ENCODE measurements around the gene EFCAB11. TPM values are rescaled to one million over a fixed set of nuclear protein-coding genes. Genes with fewer than 3 reads are reported as not detected.

Gene EFCAB11
- total RNA-seq, result 1 to 10 TPM; 3.9 to 5.2 (median 4.0) TPM
- total RNA-seq (2013), result 9.1 TPM

- peak within 1 kb of the TSS; percentile 99 for H3K4me3 Mint-ChIP-seq
- 3% methylated on average over 41 of the region's 44 CpGs for WGBS (ENCODE audit: insufficient coverage)
- DNase-seq (peak; percentile 93 to 98), ATAC-seq (peak; percentile 77 to 92 (median 78))
- no peaks in the 10 kb centered on the region for H3K9me3 Mint-ChIP-seq
- peak within 1 kb of the TSS; percentile 59 for H3K4me3 ChIP-seq (ENCODE audit: low read length)
- TF ChIP-seq CTCF (IDR thresholded peaks at IDR 0.05), result no peak
- H3K36me3 ChIP-seq (ENCODE audit: control insufficient read depth, insufficient read depth, low read length), result peaks cover 8% of the 10 kb centered on the region
- H3K27ac Mint-ChIP-seq, result peak within 1 kb of the TSS; percentile 97
- H3K4me1 ChIP-seq (ENCODE audit: control insufficient read depth, insufficient read depth, low read length), result peaks cover 24% of the 10 kb centered on the region
- intact Hi-C loops (cut with micrococcal nuclease), result loop anchor here (1.0 to 10.0 kb wide), 9 partner anchors 232 to 1960 kb away; partner anchors contain the start of genes CALM1, FOXN3, GALC and PSMC1
- no peaks in the 10 kb centered on the region for H3K27me3 ChIP-seq (ENCODE audit: control insufficient read depth, insufficient read depth, low read length)
- peaks cover 40 to 46% of the 10 kb centered on the region in 2 donors for H3K4me1 Mint-ChIP-seq
- no peaks in the 10 kb centered on the region for H3K36me3 Mint-ChIP-seq
- no peaks in the 10 kb centered on the region for H3K27me3 Mint-ChIP-seq (ENCODE audit: low read depth in 2 of 2)
- no peaks in the 10 kb centered on the region for H3K9me3 ChIP-seq (ENCODE audit: control insufficient read depth, insufficient read depth, low read length)
- peak within 1 kb of the TSS; percentile 98 for H3K27ac ChIP-seq (ENCODE audit: low read length)
Measured at GRCh38 chr14:89954070-89955021, at the start of gene EFCAB11. TSS of gene EFCAB11 (minus strand) at chr14:89954730. CDS start at chr14:89954660, 70 bp downstream.

GRCh38 chr14:90003526-90004307 is 49.2 kb upstream of the EFCAB11 start:
- no peak for TF ChIP-seq CTCF (IDR thresholded peaks at IDR 0.05)
- DNase-seq (no peak), ATAC-seq (peak in 1 of 3 donors; percentile 37)
- Mint-ChIP-seq H3K27me3 (ENCODE audit: low read depth in 2 of 2) (no peaks in the 10 kb centered on the region), H3K36me3 (no peaks in the 10 kb centered on the region), H3K4me1 (peaks cover 37 to 39% of the 10 kb centered on the region in 2 donors), H3K27ac (peak overlapping the region in 1 of 2 donors; percentile 29), H3K9me3 (no peaks in the 10 kb centered on the region), H3K4me3 (no peak overlapping the region)
- peaks cover 4% of the 10 kb centered on the region for H3K4me1 ChIP-seq (ENCODE audit: control insufficient read depth, insufficient read depth, low read length)
- WGBS (ENCODE audit: insufficient coverage), result 79% methylated on average over 5 of the region's 6 CpGs
- H3K27ac ChIP-seq (ENCODE audit: low read length), result no peak overlapping the region
- no peaks in the 10 kb centered on the region for H3K9me3 ChIP-seq (ENCODE audit: control insufficient read depth, insufficient read depth, low read length)
- H3K36me3 ChIP-seq (ENCODE audit: control insufficient read depth, insufficient read depth, low read length), result peaks cover 25% of the 10 kb centered on the region
- no peak overlapping the region for H3K4me3 ChIP-seq (ENCODE audit: low read length)
- intact Hi-C loops (cut with micrococcal nuclease), result no loop called here
- no peaks in the 10 kb centered on the region for H3K27me3 ChIP-seq (ENCODE audit: control insufficient read depth, insufficient read depth, low read length)

GRCh38 chr14:90000935-90001334 is 46.4 kb upstream of the EFCAB11 start:
- Histone ChIP-seq H3K27me3 (ENCODE audit: control insufficient read depth, insufficient read depth, low read length) (no peaks in the 10 kb centered on the region), H3K4me1 (ENCODE audit: control insufficient read depth, insufficient read depth, low read length) (no peaks in the 10 kb centered on the region), H3K9me3 (ENCODE audit: control insufficient read depth, insufficient read depth, low read length) (no peaks in the 10 kb centered on the region), H3K36me3 (ENCODE audit: control insufficient read depth, insufficient read depth, low read length) (peaks cover 38% of the 10 kb centered on the region), H3K4me3 (ENCODE audit: low read length) (no peak overlapping the region), H3K27ac (ENCODE audit: low read length) (no peak overlapping the region)
- DNase-seq (no peak), ATAC-seq (no peak)
- H3K36me3 Mint-ChIP-seq, result peaks cover 7% of the 10 kb centered on the region
- no peak for TF ChIP-seq CTCF (IDR thresholded peaks at IDR 0.05)
- H3K4me3 Mint-ChIP-seq, result no peak overlapping the region
- no peaks in the 10 kb centered on the region for H3K27me3 Mint-ChIP-seq (ENCODE audit: low read depth in 2 of 2)
- no CpG with 5 or more reads among the region's 2 CpGs for WGBS (ENCODE audit: insufficient coverage)
- H3K27ac Mint-ChIP-seq, result no peak overlapping the region
- H3K9me3 Mint-ChIP-seq, result no peaks in the 10 kb centered on the region
- peaks cover 28% of the 10 kb centered on the region in 2 donors for H3K4me1 Mint-ChIP-seq
- intact Hi-C loops (cut with micrococcal nuclease), result no loop called here

Measured in natural killer cell (primary cell).